HG03045 (cell line): ENCODE measurements around the gene COL4A4.

Source experiments
- ATAC-seq: cut with Tn5 transposase; IDR thresholded peaks from one replicate; pipeline ENCODE4 v1.9.1; 2021; ENCODE audit warnings: mild to moderate bottlenecking, moderate library complexity; ENCODE audit not compliant: unreplicated experiment

Gene COL4A4

DNA sequence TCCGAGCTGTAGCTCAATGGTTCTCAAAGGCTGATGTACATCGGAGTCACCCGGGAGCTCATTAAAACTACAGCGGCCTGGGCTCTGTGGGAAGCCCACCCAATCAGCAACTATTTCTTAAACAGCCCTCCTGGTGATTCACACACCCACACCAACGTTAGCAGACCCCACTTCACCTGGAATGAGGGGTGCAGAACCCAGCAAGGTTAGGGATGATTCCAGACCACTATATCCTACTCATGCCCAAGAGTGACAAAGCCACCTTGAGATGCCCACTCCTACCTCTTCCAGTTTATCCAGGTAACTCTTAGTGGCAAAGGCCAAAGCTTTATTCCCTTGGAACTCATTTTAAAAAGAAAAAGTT lies 178.4 kb downstream of the COL4A4 start:
- ATAC-seq = no peak

DNA sequence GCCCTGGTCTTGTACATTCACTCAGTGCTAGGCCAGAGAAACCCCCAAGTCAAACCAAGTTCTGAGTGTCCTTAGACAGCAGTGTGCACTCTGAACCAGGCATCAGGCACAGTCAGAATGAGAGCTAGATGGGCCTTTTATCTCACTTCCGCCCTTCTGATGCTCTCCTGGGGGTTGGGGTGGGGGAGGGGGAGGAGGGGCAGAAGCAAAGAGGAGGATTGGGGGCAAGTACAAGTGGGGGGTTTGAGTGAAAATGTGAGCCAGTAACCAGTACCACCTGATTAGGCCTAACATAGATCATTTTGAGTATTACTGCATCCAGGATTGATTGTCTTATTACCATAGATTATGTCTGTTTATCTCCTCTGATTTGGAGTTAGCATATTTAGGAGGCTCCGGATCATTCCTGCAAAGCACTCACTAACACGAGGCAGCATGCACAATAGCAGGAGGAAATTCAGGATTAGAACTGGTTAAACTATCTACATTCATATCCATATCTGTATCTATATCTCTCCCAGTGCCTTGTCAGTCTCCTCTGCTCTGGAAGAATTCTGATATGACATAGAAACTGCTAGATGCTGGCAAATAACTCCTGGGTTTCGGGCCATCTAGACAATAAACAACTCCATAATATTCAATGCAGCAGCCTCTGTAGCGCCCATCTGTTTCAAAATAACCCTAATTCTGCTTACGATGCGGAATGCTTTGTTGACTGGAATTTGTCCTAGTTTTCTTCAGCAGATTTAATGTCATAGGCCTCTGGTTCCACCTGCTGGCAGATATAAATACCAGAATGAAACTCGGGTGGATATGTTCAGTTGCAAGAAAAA lies 179.0 kb downstream of the COL4A4 start:
- ATAC-seq = peak; percentile 95

DNA sequence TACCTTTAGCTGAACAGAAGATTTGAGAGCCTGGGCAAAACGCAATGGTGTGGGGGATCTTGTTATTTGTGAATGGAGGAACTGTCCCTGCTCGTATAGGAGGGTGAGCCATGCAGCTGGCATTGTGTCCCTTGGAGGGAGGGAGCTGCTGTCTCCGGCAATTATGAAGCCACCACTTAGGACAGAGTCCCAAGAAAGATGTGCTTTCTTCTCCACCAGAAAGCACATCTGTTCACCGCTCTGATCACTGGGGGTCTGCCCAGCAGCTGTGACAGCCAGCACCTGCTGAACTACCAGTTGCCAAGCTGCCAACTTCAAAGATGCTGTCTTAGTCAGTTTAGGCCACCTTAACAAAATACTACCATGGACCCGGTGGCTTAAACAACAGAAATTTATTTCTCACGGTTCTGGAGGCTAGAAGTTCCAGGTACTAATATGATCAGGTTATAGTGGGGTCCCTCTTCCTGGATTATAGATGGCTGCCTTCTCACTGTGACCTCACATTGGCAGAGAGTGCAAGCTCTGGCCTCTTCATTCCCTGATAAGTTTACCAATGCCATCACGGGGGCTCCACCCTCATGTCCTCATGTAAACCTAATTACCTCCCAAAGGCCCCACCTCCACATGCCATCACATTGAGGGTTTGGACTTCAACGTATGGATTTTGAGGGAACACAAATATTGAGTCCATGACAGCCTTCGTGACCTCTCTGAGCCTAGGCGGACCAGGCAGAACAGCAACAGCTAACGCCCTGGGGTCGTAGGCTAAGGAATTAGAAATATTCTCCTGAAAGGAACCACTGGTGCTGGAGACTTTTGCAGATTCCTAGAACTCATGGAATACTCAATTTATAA lies 179.9 kb downstream of the COL4A4 start:
- no peak for ATAC-seq

DNA sequence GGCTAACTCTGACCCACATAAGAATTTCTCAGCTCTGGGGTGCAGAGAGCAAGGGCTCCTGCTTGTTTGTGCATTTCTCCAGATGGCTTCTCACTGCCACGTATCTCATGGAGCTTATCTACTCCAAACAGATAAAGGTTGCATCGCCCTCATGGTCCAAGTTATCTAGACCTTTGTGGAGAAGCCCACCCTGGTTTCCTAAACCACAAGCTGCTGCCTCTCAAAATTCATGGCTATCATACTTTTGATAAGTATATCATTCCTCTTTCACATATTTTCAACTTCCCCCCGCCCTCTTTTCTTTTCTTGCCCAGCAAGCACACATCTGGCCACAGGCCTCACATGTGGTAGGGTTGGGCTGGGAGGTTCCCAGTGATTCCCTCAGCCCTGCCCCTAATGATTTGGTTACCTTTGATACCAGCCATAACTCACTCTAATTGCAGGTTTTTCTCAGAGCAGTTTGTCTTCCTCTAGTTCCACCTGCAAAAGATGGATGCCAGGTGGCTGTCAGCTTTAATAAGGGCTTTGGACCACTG lies 182.1 kb downstream of the COL4A4 start:
- no peak for ATAC-seq

DNA sequence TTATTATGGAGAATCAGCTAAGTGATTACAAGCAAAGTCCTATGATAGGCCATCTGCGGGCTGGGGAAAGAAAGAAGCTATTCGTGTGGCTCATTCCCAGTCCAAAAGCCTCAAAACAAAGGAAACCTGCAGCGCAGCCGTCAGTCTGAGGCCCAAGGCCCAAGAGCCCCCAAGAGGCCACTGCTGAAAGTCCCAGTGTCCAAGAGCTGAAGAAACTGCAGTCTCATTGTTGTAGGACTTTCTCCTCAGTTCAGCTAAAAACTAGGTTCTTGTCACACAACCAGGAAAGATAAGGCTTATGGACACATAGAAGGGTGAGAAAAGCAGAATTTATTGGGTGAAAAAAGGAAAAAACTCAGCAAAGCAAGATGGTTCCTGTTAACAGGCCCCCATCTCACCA lies 185.0 kb downstream of the COL4A4 start:
- ATAC-seq = no peak

DNA sequence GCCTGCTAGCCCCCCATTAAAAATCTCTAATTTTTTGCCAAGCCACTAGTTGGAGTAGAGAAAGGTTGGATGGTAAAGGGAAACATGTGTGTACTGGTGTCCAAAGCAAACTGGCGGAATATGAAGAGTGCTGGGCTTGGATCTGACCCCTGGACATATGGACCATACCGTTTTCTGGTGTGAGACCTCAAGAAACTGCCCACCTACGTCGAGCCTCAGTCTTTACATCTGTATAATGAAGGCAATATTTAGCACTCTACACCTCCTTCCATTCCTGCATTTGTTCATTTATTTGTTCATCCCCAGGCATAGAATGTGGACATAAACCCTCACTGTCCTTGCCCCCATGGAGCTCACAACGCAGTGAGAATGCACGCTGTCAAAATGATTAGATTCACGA lies 185.7 kb downstream of the COL4A4 start:
- ATAC-seq = no peak

DNA sequence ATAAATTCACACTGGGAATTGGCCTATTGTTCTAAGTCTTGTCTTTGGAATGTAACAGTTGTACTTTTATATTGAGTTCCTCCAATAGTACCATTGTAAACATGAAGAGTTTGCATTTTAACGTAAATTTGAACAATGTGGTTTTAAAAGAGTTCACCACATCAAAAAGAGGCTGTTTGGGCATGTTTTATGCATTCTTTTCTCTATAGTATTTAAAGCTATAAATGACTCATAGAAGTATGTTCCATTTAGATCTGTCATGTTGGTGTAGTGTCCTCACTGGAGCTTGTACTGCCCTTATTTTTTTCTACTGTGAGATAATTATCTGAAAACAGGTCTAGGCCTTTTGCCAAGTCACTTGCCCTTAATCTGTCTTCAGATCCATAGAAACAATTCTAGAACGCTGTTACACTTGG lies 186.2 kb downstream of the COL4A4 start:
- no peak for ATAC-seq

DNA sequence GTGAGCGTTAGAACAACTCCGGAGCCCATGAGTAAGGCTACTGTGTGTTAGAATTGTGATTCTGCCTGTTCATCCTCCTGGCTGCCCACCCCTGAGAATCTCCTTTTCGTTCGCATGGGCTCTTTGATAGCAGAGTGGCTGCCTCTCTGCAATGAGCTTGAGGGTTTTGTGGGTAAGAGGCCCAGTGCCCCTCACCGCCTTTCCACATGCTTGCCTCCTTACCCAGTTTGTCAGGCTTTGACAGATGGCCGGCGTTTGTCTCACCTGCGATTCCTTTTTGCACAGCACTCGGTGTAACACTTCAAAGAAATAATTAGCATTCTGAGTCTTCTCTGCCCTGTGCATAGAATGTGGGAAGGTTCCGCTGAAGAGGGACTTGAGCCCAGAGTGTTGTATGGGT lies 190.2 kb downstream of the COL4A4 start:
- ATAC-seq = no peak

DNA sequence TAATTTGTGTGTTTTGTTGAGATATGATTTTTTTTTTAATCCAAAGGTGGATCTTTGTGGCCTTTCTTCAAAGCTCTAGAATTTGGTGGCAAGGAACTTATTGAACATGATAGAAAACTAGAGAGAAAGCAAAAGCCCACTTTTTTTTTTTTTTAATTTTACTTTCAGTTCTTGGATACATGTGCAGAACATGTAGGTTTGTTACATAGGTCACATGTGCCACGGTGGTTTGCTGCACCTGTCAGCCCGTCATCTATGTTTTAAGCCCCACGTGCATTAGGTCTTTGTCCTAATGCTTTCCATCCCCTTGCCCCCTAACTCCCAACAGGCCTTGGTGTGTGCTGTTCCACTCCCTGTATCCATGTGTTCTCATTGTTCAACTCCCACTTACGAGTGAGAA lies 192.2 kb downstream of the COL4A4 start:
- no peak for ATAC-seq

DNA sequence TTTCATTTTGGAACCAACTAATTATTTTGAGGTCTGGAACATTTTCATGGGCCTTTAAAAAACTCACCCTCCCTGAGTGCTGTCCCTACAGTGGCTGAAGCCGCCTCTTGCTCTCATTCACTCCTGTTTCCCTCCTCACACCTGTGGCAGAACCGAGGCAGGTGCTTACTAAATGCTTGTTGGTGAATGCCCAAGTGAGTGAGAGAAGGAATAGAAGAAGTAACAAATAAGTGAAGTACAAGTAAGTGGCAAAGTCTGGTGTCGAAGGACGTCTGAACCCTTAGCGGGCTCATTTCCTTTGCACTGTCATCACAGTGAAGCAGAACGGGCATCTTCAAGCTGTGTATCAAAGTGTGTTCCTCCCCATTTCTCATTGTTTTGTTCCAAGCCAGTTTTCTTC lies 192.9 kb downstream of the COL4A4 start:
- ATAC-seq = no peak

DNA sequence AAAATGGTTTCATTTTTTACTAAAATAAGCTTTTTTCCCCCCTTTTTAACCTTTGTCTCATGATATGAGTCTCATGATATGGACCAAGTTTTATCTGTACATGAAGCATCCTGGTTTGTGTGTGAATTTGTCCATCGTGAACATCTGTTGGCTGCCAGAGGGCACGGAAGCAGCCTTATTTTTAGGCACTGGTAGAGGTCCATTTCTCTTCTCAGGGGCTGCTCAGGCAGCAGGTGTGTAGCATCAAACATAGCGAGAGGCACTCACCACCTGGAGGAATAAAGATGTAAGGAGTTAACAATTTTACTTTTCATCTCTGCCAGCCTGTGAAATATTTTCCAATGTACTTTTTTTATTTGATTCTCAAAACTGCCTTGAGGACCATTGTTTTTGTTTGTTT lies 193.6 kb downstream of the COL4A4 start:
- peak; percentile 55 for ATAC-seq

DNA sequence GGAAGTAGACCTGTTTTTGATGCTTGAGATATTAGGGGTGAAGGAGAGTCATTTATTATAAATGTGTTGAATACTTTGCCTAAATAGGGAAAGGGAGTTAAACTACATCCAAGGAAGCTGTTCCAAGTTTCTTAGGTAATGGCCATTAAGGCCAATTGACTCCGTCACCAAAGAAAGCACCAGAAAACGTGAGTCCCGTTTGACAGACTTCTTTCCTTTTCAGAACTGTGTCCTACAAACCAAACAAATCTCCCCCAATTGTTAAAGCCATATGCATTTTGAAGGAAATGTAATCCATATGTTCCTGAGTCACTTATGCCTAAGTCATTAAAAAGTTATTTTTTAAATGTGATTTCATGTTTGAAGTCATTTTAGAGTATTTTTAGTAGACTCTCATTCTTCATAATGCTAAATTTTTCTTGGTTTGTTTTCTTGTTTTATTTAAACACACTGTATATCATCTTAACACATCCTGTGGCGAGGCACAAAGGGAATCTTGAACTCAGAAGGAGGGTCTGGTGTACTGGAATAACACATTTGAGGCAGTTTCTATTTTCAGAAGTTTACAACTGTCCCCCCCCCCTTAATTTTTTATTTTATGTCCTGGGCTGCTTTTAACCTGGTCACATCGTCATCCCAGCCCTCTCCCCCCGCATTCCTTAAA lies 194.5 kb downstream of the COL4A4 start:
- ATAC-seq = no peak

DNA sequence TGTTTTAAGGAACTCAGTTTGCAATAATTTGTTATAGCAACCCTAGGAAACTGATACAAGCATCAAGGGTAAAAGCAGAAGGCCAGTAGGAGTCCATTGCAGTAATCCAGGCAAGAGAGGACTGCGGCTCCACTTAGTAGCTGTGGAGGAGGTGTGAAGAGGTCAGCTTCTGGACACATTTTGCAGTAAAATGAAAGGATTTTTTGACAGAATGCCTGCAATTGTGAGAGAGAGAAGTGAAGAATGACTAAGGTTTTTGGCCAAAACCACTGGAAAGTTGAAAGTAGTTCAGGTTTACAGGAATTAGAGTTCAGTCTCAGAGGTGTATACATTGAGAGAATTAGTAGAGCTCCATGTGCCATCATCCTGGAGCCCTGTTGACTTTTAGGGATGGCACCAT lies 198.6 kb downstream of the COL4A4 start:
- ATAC-seq = no peak

DNA sequence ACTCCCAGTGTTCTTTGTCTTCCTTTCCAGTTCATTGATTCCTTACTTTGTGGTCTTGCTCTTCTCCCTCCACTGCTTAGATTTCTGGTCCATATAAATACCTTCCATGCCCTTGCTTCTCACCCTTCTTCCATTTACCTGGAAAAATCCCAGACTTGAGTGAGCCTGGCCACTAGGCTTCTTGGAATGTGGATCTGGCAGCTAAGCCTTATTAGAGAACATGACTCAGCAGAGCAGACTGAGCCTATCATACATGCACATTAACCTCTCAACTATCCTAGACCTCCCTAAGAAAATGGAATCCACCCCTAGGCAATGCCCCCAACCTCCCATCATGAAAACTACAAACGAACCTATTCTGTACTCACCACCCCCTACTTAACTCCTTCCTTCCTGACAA lies 200.5 kb downstream of the COL4A4 start:
- ATAC-seq = no peak

DNA sequence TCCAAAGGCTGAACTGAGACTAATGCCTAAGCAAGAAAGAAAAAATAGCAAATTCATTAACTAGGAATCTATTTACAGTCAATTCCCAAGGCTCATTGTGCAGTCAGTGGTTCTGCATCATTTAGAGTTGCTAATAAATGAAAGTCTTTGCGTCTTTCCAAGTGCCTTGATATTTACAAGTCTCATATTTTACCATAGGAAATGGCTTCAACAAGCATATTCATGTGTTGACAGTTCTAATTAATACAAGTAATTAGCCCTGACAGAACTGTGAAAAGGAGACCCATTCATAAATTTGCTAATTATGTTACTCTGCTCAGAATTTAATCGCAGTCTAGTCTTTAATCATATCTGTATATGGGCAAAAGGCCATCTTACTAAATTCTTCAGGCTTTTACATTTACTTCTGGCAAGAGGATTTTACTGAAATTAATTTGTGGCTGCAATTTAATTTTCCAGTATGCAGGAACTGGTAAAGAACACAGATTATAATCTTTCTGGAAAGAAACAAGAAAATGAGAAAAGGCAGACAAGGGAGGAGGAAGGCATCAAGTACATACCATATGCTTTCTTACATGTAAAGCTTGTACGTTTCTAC lies 201.7 kb downstream of the COL4A4 start:
- no peak for ATAC-seq

DNA sequence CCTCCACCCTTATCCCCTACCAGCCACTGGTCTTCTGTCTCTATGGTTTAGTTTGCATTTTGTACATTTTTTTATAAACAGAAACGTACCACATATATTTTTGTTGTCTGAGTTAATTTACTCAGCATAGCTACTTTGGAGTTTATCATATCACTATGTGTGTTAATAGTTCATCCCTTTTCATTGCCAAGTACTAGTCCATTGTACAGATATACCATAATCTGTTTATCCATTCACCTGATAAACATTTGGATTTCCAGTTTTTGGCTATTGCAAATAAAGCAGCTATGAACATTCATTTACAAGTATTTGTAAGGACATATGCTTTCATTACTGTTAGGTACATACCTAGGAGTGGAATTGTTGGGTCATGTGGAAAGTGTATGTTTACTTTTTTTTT lies 204.6 kb downstream of the COL4A4 start:
- ATAC-seq = no peak

DNA sequence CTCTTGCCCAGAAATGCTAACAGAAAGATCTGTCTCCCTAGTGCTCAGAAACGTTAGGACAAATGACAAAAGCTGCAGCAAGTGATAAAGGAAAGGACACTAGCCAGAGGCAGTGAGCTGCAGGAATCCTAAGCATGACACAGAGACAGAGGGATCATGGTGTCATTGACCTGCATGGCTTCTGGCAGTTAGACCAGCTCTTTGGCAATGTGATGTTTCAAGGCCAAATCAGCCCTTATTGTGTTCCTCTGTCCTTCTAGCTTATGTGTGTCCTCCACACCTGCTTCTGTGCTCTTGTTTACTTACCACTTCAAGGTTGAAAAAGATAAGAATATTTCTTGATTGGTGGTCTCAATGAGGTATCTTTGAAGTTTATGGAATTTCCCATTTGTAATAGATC lies 207.3 kb downstream of the COL4A4 start:
- ATAC-seq = no peak

DNA sequence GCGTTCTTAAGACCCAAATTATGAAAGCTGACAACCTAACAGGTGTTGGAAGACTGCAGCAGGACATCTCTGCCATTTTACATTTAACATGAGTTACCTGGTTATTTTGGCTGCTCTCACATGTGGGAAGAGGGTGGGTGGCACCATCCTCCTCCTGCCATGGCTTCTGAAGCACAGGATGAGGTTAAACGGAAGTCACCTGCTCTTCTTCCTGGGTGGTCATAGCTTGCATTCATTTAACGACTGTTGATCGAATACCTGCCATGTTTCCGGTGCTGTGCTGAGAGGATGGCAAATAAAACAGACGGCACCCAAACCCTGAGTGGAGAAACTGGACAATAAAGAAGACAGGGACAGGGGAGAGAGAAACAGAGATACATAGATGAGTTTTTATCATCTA lies 210.2 kb downstream of the COL4A4 start:
- no peak for ATAC-seq

DNA sequence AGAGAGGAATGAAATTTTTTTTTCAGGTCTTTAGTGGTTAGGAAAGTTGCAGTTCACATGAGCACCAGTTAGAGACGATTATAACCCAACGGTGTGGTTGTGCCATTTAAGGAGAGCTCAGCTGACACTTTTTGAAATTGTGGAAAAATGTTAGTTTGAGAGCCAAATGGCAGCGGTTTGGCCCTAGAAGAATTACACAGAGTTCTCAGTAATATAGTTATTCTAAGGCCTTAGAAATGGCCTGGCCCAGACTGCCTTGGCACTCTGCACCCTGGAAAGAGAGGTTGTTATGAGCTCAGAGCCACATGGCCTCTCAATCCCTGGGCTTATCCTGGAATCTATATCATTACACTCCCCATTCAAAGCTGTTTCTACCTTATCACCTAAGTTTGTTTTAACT lies 210.8 kb downstream of the COL4A4 start:
- no peak for ATAC-seq
